Esophagus muscularis mucosa (tissue), 4 donors: ENCODE results near the gene FCRLB. TPM values are rescaled to one million over a fixed set of nuclear protein-coding genes. Genes with fewer than 3 reads are reported as not detected.
A peak's percentile ranks its signal among the peaks of the same experiment; 100 is the strongest.
"Not testable (repeated sequence)": the region's sequence is repeated elsewhere in the genome, so short reads cannot be mapped to it uniquely, and the experiment has no call there.

Experiments
- DNase-seq: peaks from one replicate; pipeline ENCODE4 v3.0.0-alpha.2; 2017; ENCODE audit errors: extremely low spot score
- H3K27ac ChIP-seq, 4 donors: fragments of 200-600 bp; sonication (generic); replicated peaks in 1 of 4; 1 replicate in 3 of 4; 2 replicates in 1 of 4; pipeline ENCODE4 v1.5.1; 2016 to 2019; ENCODE audit warnings: mild to moderate bottlenecking in 1 of 4
- H3K27me3 ChIP-seq, 4 donors: fragments of 200-600 bp; sonication (generic); one replicate each; pipeline versions ENCODE4 v1.5.1 to v1.6.0; 2016 to 2019
- H3K36me3 ChIP-seq, 4 donors: fragments of 200-600 bp; sonication (generic); one replicate each; pipeline ENCODE4 v1.5.1; 2016 to 2019
- H3K4me1 ChIP-seq, 4 donors: fragments of 200-600 bp; sonication (generic); one replicate each; pipeline ENCODE4 v1.5.1; 2016 to 2019
- H3K4me3 ChIP-seq, 4 donors: fragments of 200-600 bp; sonication (generic); 1 replicate in 2 of 4; 2 replicates in 2 of 4; pipeline ENCODE4 v1.5.1; 2016 to 2019; ENCODE audit warnings: mild to moderate bottlenecking in 4 of 4, moderate library complexity in 1 of 4
- H3K9me3 ChIP-seq, 4 donors: fragments of 200-600 bp; sonication (generic); 1 replicate in 3 of 4; 2 replicates in 1 of 4; pipeline ENCODE4 v1.5.1; 2016 to 2019
- EP300 ChIP-seq: sonication (generic); formaldehyde crosslinking; IDR thresholded peaks from one replicate; pipeline ENCODE4 v1.6.1; 2017; ENCODE audit warnings: antibody characterized with exemption
- POLR2A ChIP-seq: fragments of 450-650 bp; IDR thresholded peaks from one replicate; pipeline ENCODE4 v1.6.1; 2017; ENCODE audit warnings: antibody characterized with exemption, moderate library complexity, mild to moderate bottlenecking, low read depth
- POLR2AphosphoS5 ChIP-seq, 2 donors: sonication (generic); formaldehyde crosslinking; IDR thresholded peaks; one replicate each; pipeline ENCODE4 v1.6.1; 2017; ENCODE audit warnings: antibody characterized with exemption in 2 of 2
- WGBS: methylation state at CpG from one replicate; pipeline ENCODE4 v1.1.5; 2018; 5-methylcytosine and 5-hydroxymethylcytosine counted together
- intact Hi-C: fragments of 100-400 bp; cut with DNase I; formaldehyde crosslinking; loops from one replicate; pipeline ENCODE4 v1.15.1; 2023
- total RNA-seq, 4 donors: library from RNA; depleted of rRNA; stranded (reverse); fragments of >200 nt; gene quantifications; one replicate each; pipeline versions ENCODE4 v1.1.0 to v1.2.1, GENCODE V29; 2016
- TF ChIP-seq, protein P1 (sequence below), 3 experiments: fragments of 200-600 bp in 2 of 3; fragments of 450-650 bp in 1 of 3; sonication (generic) in 2 of 3; IDR thresholded peaks; one replicate each; pipeline ENCODE4 v1.5.1; 2017 to 2019; ENCODE audit warnings: antibody characterized with exemption in 3 of 3, mild to moderate bottlenecking in 2 of 3, moderate library complexity in 1 of 3

Gene FCRLB
- total RNA-seq, 4 donors from 2014 or later: 0.34 to 1.3 (median 0.65) TPM; not detected in 1

DNA sequence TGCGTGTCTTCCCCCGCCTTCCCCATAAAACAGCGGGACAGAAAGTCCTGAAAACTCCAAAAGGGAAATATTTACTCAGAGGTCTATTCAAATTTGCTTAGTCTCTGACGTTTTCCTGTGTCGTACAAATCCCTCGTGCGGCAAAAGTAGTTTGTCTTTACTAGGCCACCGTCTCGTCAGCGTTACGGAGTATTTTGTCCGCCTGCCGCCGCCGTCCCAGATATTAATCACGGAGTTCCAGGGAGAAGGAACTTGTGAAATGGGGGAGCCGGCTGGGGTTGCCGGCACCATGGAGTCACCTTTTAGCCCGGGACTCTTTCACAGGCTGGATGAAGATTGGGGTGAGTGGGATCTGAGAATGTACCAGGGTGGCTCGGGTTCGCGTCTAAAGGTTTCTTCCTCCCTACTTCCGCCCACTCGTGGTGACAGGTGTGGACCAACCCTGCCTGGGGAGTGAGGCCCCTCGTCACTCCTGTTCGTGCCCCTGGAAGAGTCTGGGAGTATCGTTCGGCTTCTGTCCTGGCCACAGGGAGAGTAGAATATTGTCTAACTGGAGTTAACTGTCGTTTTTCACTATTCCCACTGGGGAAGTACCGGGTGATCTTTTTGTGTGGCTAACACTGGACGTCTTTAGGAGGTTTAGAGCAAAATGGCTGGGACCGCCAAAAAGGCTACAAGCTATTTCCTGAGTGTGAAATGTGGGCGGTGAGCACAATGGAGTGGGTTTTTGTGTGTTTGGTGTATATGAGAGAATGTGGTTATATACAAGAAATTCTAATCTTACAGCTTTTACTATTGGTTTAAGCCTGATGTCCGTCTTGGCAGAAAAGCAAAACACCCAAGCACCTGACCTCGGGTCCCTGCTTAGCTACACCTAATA lies 45.0 kb downstream of the FCRLB start, which contains the start of gene ATF6:
Gene ATF6, plus strand, starts transcription at position 219 of the 880 bp plus-strand sequence. Its CDS starts 41 bp downstream, at position 260.
- intact Hi-C loops: no loop called here
- Histone ChIP-seq H3K4me3 (peak within 1 kb of the TSS; percentile 76 to 94 (median 78)), H3K27me3 (no peaks in the 10 kb centered on the region), H3K4me1 (peaks cover 30 to 49% (median 46%) of the 10 kb centered on the region in 4 donors), H3K9me3 (no peaks in the 10 kb centered on the region), H3K36me3 (no peaks in the 10 kb centered on the region), H3K27ac (peak within 1 kb of the TSS; percentile 84 to 91 (median 90))
- TF ChIP-seq, protein P1, sequence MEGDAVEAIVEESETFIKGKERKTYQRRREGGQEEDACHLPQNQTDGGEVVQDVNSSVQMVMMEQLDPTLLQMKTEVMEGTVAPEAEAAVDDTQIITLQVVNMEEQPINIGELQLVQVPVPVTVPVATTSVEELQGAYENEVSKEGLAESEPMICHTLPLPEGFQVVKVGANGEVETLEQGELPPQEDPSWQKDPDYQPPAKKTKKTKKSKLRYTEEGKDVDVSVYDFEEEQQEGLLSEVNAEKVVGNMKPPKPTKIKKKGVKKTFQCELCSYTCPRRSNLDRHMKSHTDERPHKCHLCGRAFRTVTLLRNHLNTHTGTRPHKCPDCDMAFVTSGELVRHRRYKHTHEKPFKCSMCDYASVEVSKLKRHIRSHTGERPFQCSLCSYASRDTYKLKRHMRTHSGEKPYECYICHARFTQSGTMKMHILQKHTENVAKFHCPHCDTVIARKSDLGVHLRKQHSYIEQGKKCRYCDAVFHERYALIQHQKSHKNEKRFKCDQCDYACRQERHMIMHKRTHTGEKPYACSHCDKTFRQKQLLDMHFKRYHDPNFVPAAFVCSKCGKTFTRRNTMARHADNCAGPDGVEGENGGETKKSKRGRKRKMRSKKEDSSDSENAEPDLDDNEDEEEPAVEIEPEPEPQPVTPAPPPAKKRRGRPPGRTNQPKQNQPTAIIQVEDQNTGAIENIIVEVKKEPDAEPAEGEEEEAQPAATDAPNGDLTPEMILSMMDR (IDR thresholded peaks at IDR 0.05): peak in 1 of 3 experiments; percentile 38
- TF ChIP-seq POLR2A: peak; percentile 49
- peak; percentile 94 to 96 for TF ChIP-seq POLR2AphosphoS5 (IDR thresholded peaks at IDR 0.05)
- peak; percentile 21 for TF ChIP-seq EP300
- peak; percentile 97 for DNase-seq
- 0% methylated on average over 25 of the region's 35 CpGs for WGBS

DNA sequence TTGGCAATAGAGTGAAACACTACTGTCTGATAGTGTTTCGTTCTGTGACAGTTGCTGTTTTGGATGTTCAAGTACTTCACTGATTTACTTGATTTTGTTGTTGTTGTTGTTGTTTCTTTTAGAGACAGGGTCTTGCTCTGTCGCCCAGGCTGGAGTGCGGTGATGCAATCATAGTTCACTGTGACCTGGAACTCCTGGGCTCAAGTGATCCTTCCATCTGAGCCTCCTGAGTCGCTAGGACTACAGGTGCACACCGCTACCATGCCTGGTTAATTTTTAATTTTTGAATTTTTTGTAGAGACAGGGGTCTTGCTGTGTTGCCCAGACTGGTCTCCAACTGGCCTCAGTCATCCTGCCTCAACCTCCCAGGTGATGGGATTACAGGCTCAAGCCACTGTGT lies 47.1 kb downstream of the FCRLB start:
- Histone ChIP-seq H3K4me3 (no peak overlapping the region), H3K27ac (no peak overlapping the region), H3K27me3 (no peaks in the 10 kb centered on the region), H3K9me3 (no peaks in the 10 kb centered on the region), H3K36me3 (no peaks in the 10 kb centered on the region), H3K4me1 (peaks cover 39 to 61% (median 56%) of the 10 kb centered on the region in 4 donors)
- WGBS: 94% methylated on average over 5 of the region's 5 CpGs
- no peak for DNase-seq
- no peak for TF ChIP-seq POLR2AphosphoS5 (IDR thresholded peaks at IDR 0.05)
- TF ChIP-seq, protein P1 (IDR thresholded peaks at IDR 0.05): no peak
- no peak for TF ChIP-seq EP300
- no peak for TF ChIP-seq POLR2A
- intact Hi-C loops: no loop called here

DNA sequence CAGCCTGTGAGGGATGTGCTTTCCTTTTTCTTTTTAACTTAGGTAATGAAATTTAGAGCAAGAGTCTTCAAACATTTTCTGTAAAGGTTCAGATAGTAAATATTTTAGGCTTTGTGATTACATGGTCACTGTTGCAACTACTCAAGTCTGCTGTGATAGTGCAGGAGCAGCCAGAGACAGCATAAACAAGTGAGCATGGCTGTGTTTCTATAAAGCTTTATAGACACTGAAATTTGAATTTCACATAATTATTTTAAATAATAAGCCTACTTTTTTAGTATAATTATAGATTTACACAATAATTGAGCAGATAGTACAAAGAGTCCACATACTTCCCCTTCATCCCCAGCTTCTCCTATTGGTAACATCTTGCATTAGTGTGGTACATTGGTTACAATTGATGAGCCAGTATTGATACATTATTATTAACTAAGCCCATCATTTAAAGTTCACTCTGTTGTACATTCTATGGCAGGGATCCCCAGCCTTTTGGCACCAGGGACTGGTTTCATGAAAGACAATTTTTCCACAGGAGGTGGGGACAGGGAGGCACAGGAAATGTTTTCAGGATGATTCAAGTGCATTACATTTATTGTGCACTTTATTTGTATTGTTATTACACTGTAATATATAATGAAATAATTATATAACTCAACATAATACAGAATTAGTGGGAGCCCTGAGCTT lies 47.8 kb downstream of the FCRLB start:
- no peak for DNase-seq
- Histone ChIP-seq H3K4me1 (peaks cover 39 to 63% (median 56%) of the 10 kb centered on the region in 4 donors), H3K9me3 (no peaks in the 10 kb centered on the region), H3K27ac (no peak overlapping the region), H3K36me3 (no peaks in the 10 kb centered on the region), H3K4me3 (no peak overlapping the region), H3K27me3 (no peaks in the 10 kb centered on the region)
- no peak for TF ChIP-seq POLR2AphosphoS5 (IDR thresholded peaks at IDR 0.05)
- TF ChIP-seq EP300: no peak
- TF ChIP-seq POLR2A: no peak
- TF ChIP-seq, protein P1 (IDR thresholded peaks at IDR 0.05): no peak
- intact Hi-C loops: no loop called here

DNA sequence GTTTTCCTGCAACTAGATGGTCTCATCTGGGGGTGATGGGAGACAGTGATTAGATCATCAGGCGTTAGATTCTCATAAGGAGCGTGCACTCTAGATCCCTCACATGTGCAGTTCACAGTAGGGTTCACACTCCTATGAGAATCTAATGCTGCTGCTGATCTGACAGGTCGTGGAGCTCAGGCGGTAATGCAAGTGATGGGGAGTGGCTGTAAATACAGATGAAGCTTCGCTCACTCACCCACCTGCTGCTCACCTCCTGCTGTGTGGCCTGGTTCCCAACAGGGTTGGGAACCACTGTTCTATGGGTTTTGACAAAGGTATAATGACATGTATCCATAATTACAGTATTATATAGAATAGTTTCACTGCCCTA lies 48.3 kb downstream of the FCRLB start:
- H3K36me3 ChIP-seq, H3K27ac ChIP-seq, DNase-seq, H3K4me3 ChIP-seq, H3K27me3 ChIP-seq, intact Hi-C loops, H3K9me3 ChIP-seq: not testable (repeated sequence)
- 89% methylated on average over 5 of the region's 5 CpGs for WGBS
- H3K4me1 ChIP-seq: peaks cover 39 to 63% (median 55%) of the 10 kb centered on the region in 4 donors

DNA sequence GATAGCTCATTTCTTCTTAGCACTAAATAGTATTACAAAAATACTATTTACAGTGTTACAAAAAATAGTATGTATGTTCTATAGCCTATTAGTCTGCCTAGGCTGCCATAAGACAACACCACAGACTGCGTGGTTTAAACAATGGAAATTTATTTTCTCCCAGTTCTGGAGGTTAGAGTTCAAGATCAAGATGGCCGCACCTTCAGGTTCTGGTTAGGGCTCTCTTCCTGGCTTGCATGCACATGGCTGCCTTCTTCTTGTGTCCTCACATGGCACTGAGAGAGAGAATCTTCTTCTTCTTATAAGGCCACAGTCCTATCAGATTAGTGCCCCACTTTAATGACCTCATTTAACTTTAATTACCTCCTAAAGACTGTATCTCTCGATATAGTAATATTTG lies 48.9 kb downstream of the FCRLB start:
- Histone ChIP-seq H3K9me3 (no peaks in the 10 kb centered on the region), H3K27ac (no peak overlapping the region), H3K4me1 (peaks cover 39 to 63% (median 52%) of the 10 kb centered on the region in 4 donors), H3K4me3 (no peak overlapping the region), H3K36me3 (no peaks in the 10 kb centered on the region), H3K27me3 (no peaks in the 10 kb centered on the region)
- no peak for TF ChIP-seq POLR2AphosphoS5 (IDR thresholded peaks at IDR 0.05)
- no peak for DNase-seq
- 93% methylated on average over 3 of the region's 3 CpGs for WGBS
- intact Hi-C loops: no loop called here
